Esophagus squamous epithelium (tissue), 4 donors: ENCODE data around the gene RAET1G.

Experiments used
- POLR2A ChIP-seq, 4 donors: fragments of 450-650 bp; IDR thresholded peaks; one replicate each; pipeline ENCODE4 v1.6.1; 2017; ENCODE audit warnings: antibody characterized with exemption in 4 of 4, mild to moderate bottlenecking in 4 of 4, moderate library complexity in 3 of 4
- TF ChIP-seq, protein P1 (sequence below), 6 experiments: fragments of 450-650 bp in 4 of 6; fragments of 200-600 bp in 2 of 6; sonication (generic) in 2 of 6; IDR thresholded peaks; one replicate each; pipeline ENCODE4 v1.5.1; 2016 to 2019; ENCODE audit warnings: antibody characterized with exemption in 6 of 6, mild to moderate bottlenecking in 4 of 6, moderate library complexity in 4 of 6

DNA sequence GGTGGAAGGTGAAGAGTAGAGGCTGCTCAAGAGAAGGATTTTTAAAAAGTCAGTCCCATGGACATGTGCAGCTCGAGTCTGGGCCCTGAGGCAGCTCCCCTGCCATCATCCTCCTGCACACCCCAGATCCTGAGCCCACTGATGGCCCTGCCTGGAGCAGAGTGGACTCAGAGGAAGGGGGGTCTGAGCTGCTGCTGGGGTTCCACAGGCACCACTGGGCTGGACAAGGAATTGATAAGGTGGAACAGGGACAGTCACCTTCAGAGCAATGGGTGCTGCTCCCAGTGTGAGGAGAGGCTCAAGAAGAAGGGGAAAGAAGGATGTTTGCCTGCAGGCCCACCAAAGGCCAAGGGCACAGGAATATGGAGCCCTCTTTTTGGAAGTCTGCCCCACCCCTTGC lies 25.1 kb upstream of the RAET1G start:
- TF ChIP-seq, protein P1, sequence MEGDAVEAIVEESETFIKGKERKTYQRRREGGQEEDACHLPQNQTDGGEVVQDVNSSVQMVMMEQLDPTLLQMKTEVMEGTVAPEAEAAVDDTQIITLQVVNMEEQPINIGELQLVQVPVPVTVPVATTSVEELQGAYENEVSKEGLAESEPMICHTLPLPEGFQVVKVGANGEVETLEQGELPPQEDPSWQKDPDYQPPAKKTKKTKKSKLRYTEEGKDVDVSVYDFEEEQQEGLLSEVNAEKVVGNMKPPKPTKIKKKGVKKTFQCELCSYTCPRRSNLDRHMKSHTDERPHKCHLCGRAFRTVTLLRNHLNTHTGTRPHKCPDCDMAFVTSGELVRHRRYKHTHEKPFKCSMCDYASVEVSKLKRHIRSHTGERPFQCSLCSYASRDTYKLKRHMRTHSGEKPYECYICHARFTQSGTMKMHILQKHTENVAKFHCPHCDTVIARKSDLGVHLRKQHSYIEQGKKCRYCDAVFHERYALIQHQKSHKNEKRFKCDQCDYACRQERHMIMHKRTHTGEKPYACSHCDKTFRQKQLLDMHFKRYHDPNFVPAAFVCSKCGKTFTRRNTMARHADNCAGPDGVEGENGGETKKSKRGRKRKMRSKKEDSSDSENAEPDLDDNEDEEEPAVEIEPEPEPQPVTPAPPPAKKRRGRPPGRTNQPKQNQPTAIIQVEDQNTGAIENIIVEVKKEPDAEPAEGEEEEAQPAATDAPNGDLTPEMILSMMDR (IDR thresholded peaks at IDR 0.05): no peak
- no peak for TF ChIP-seq POLR2A (IDR thresholded peaks at IDR 0.05)
